ENCODE results near the gene CTIF. TPM values are rescaled to one million over a fixed set of nuclear protein-coding genes. Genes with fewer than 3 reads are reported as not detected.

The CTIF gene
- total and polyA plus RNA-seq, 5 donors from 2014 or later: 0.23 to 1.8 TPM; not detected in 3

DNA sequence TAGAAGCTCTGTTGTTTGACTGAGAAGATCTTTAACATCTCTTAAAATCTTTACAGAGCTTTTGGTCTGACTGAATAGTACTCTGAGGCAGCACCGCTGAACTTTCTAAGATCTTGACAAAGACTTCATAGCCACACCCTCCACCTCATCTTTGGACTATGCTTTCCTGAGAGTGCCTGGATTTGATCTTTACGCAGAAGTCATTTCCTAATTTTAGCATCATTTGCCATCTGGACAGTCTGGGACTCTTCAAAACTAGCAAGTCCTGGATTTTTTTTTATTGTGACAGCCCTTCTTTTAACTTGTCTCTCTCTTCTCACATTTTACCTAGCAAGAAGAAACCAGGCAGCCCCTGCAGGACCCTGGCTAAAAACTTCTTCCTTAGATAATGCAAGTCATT is 188.8 kb downstream of the CTIF start:
- peaks cover 4% of the 10 kb centered on the region for H3K27me3 Mint-ChIP-seq
- Histone ChIP-seq H3K27me3 (ENCODE audit: control insufficient read depth, insufficient read depth, low read length) (peaks cover 2% of the 10 kb centered on the region), H3K9me3 (ENCODE audit: control insufficient read depth in 2 of 2, low read length in 2 of 2) (no peaks in the 10 kb centered on the region), H3K27ac (ENCODE audit: insufficient read depth, low read length, poor library complexity, severe bottlenecking) (no peak overlapping the region), H3K36me3 (ENCODE audit: control insufficient read depth, insufficient read depth, low read length) (no peaks in the 10 kb centered on the region), H3K4me3 (ENCODE audit: low read depth, low read length) (no peak overlapping the region), H3K4me1 (ENCODE audit: control insufficient read depth, insufficient read depth, low read length, poor library complexity, severe bottlenecking) (no peaks in the 10 kb centered on the region)
- ATAC-seq (ENCODE audit: low read depth in 2 of 2) (no peak), DNase-seq (no peak)
- no peaks in the 10 kb centered on the region for H3K36me3 Mint-ChIP-seq
- no peak overlapping the region for H3K27ac Mint-ChIP-seq
- H3K9me3 Mint-ChIP-seq: no peaks in the 10 kb centered on the region
- H3K4me3 Mint-ChIP-seq: no peak overlapping the region
- no peaks in the 10 kb centered on the region for H3K4me1 Mint-ChIP-seq

GRCh38 chr18:48728204-48728833 is 189.5 kb downstream of the CTIF start:
- no peak overlapping the region for H3K4me3 ChIP-seq (ENCODE audit: low read depth, low read length)
- no peaks in the 10 kb centered on the region for H3K9me3 ChIP-seq (ENCODE audit: control insufficient read depth in 2 of 2, low read length in 2 of 2)
- Mint-ChIP-seq H3K4me1 (no peaks in the 10 kb centered on the region), H3K36me3 (no peaks in the 10 kb centered on the region), H3K9me3 (no peaks in the 10 kb centered on the region), H3K27ac (no peak overlapping the region), H3K27me3 (peaks cover 4% of the 10 kb centered on the region), H3K4me3 (no peak overlapping the region)
- no peaks in the 10 kb centered on the region for H3K4me1 ChIP-seq (ENCODE audit: control insufficient read depth, insufficient read depth, low read length, poor library complexity, severe bottlenecking)
- ATAC-seq (ENCODE audit: low read depth in 2 of 2): no peak
- H3K27ac ChIP-seq (ENCODE audit: insufficient read depth, low read length, poor library complexity, severe bottlenecking): no peak overlapping the region
- peaks cover 2% of the 10 kb centered on the region for H3K27me3 ChIP-seq (ENCODE audit: control insufficient read depth, insufficient read depth, low read length)
- no peak for DNase-seq
- no peaks in the 10 kb centered on the region for H3K36me3 ChIP-seq (ENCODE audit: control insufficient read depth, insufficient read depth, low read length)

- no peak overlapping the region for H3K27ac Mint-ChIP-seq
- ATAC-seq (ENCODE audit: low read depth in 2 of 2): no peak
- peaks cover 4% of the 10 kb centered on the region for H3K27me3 Mint-ChIP-seq
These were observed 190.6 kb downstream of the CTIF start for GRCh38 chr18:48729404-48729803.

DNA sequence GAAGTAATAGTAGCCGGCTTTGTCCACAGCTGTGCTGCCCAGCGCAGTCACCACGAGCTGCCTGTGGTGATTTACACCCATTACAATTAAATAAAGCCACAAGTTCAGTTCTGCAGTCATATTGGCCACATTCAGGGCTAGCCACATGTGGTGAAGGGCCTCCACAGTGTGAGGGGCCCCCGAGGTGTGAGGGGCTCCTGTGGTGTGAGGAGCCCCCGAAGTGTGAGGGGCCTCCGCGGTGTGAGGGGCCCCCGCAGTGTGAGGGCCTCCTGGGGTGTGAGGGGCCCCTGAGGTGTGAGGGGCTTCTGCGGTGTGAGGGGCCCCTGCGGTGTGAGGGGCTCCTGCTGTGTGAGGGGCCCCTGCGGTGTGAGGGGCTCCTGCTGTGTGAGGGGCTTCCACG is 191.2 kb downstream of the CTIF start:
- peaks cover 0 to 3% (median under 1%) of the 10 kb centered on the region in 4 donors for H3K4me1 Mint-ChIP-seq
- ATAC-seq (ENCODE audit: low read depth in 2 of 2): no peak
- no peaks in the 10 kb centered on the region for H3K9me3 ChIP-seq (ENCODE audit: control insufficient read depth in 2 of 2, low read length in 2 of 2)
- DNase-seq: no peak
- no peaks in the 10 kb centered on the region for H3K9me3 Mint-ChIP-seq
- H3K4me3 Mint-ChIP-seq: no peak overlapping the region
- H3K36me3 Mint-ChIP-seq: no peaks in the 10 kb centered on the region
- peaks cover 2% of the 10 kb centered on the region for H3K27me3 ChIP-seq (ENCODE audit: control insufficient read depth, insufficient read depth, low read length)
- H3K4me3 ChIP-seq (ENCODE audit: low read depth, low read length): no peak overlapping the region
- H3K27ac ChIP-seq (ENCODE audit: insufficient read depth, low read length, poor library complexity, severe bottlenecking): no peak overlapping the region
- no peaks in the 10 kb centered on the region for H3K4me1 ChIP-seq (ENCODE audit: control insufficient read depth, insufficient read depth, low read length, poor library complexity, severe bottlenecking)
- peaks cover 4% of the 10 kb centered on the region for H3K27me3 Mint-ChIP-seq
- H3K27ac Mint-ChIP-seq: no peak overlapping the region
- H3K36me3 ChIP-seq (ENCODE audit: control insufficient read depth, insufficient read depth, low read length): no peaks in the 10 kb centered on the region

More at GRCh38 chr18:48729404-48729803, 190.6 kb downstream of the CTIF start:
- DNase-seq: no peak
- no peaks in the 10 kb centered on the region for H3K4me1 Mint-ChIP-seq
- H3K27me3 ChIP-seq (ENCODE audit: control insufficient read depth, insufficient read depth, low read length): peaks cover 2% of the 10 kb centered on the region
- no peaks in the 10 kb centered on the region for H3K36me3 Mint-ChIP-seq
- H3K9me3 ChIP-seq (ENCODE audit: control insufficient read depth in 2 of 2, low read length in 2 of 2): no peaks in the 10 kb centered on the region
- H3K4me3 ChIP-seq (ENCODE audit: low read depth, low read length): no peak overlapping the region
- H3K4me3 Mint-ChIP-seq: no peak overlapping the region
- no peaks in the 10 kb centered on the region for H3K9me3 Mint-ChIP-seq
- no peaks in the 10 kb centered on the region for H3K36me3 ChIP-seq (ENCODE audit: control insufficient read depth, insufficient read depth, low read length)
- H3K27ac ChIP-seq (ENCODE audit: insufficient read depth, low read length, poor library complexity, severe bottlenecking): no peak overlapping the region
- H3K4me1 ChIP-seq (ENCODE audit: control insufficient read depth, insufficient read depth, low read length, poor library complexity, severe bottlenecking): no peaks in the 10 kb centered on the region

GRCh38 chr18:48732767-48733424 is 194.1 kb downstream of the CTIF start:
- Histone ChIP-seq H3K4me3 (ENCODE audit: low read depth, low read length) (no peak overlapping the region), H3K36me3 (ENCODE audit: control insufficient read depth, insufficient read depth, low read length) (no peaks in the 10 kb centered on the region), H3K9me3 (ENCODE audit: control insufficient read depth in 2 of 2, low read length in 2 of 2) (no peaks in the 10 kb centered on the region), H3K27ac (ENCODE audit: insufficient read depth, low read length, poor library complexity, severe bottlenecking) (no peak overlapping the region), H3K27me3 (ENCODE audit: control insufficient read depth, insufficient read depth, low read length) (peaks cover 2% of the 10 kb centered on the region), H3K4me1 (ENCODE audit: control insufficient read depth, insufficient read depth, low read length, poor library complexity, severe bottlenecking) (no peaks in the 10 kb centered on the region)
- Mint-ChIP-seq H3K4me3 (no peak overlapping the region), H3K9me3 (no peaks in the 10 kb centered on the region), H3K27ac (no peak overlapping the region), H3K4me1 (peaks cover 0 to 5% (median 2%) of the 10 kb centered on the region in 4 donors), H3K36me3 (no peaks in the 10 kb centered on the region), H3K27me3 (peaks cover 4% of the 10 kb centered on the region)
- no peak for DNase-seq
- ATAC-seq (ENCODE audit: low read depth in 2 of 2): no peak

DNA sequence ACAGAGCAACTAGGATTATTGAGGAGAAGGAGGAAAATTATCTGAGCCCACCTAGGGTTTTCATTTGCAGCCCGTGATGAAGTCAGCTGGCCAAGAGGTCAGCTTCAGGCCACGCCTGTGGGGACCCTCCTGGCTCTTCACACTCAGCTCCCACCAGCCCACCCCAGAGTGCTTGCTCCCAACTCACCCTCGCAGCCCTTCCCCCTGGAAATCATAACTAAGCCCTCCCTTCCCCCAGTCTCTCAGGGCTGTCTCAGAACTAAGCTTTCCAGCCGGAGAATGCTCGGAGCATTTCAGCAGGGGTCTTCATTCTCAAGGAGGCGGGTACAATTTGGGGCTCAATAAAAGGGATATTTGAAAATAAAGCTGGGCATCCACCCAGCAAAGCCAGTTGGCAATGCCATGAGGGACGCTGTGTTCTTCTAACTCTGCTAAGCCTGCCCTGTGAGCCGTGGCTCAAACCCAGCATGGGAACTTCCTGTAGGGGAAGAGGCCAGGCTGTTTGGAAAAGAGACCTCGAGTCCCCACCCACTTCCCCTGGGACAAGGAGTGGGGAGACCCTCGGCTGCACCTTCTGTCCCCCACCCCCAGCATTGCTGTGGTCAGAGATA is 194.9 kb downstream of the CTIF start:
- H3K36me3 Mint-ChIP-seq: no peaks in the 10 kb centered on the region

DNA sequence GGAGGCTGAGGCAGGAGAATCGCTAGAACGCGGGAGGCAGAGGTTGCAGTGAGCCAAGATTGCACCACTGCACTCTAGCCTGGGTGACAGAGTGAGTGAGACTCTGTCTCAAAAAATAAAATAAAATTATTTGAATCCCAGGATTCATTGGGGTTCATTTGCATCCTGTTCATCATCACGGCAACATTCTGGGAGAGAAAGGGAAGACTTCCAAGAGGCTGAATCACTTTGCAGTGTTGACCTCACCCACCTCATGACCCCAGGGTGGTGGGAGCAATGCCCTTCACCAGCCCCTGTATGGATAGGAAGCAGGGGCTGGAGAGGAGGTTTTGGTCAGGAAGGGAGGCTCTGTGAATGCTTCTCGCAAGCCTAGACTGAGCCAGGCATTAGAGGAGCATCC is 195.6 kb downstream of the CTIF start:
- Histone ChIP-seq H3K27ac (ENCODE audit: insufficient read depth, low read length, poor library complexity, severe bottlenecking) (no peak overlapping the region), H3K9me3 (ENCODE audit: control insufficient read depth in 2 of 2, low read length in 2 of 2) (no peaks in the 10 kb centered on the region), H3K4me3 (ENCODE audit: low read depth, low read length) (no peak overlapping the region), H3K4me1 (ENCODE audit: control insufficient read depth, insufficient read depth, low read length, poor library complexity, severe bottlenecking) (no peaks in the 10 kb centered on the region), H3K36me3 (ENCODE audit: control insufficient read depth, insufficient read depth, low read length) (no peaks in the 10 kb centered on the region), H3K27me3 (ENCODE audit: control insufficient read depth, insufficient read depth, low read length) (no peaks in the 10 kb centered on the region)
- no peak overlapping the region for H3K27ac Mint-ChIP-seq
- no peaks in the 10 kb centered on the region for H3K9me3 Mint-ChIP-seq
- DNase-seq: no peak
- no peak for ATAC-seq (ENCODE audit: low read depth in 2 of 2)
- H3K4me3 Mint-ChIP-seq: no peak overlapping the region
- H3K4me1 Mint-ChIP-seq: peaks cover 0 to 5% (median 2%) of the 10 kb centered on the region in 4 donors
- no peaks in the 10 kb centered on the region for H3K36me3 Mint-ChIP-seq
- H3K27me3 Mint-ChIP-seq: no peaks in the 10 kb centered on the region

More for the DNA sequence above, 194.9 kb downstream of the CTIF start:
- ATAC-seq (ENCODE audit: low read depth in 2 of 2): no peak
- Histone ChIP-seq H3K4me3 (ENCODE audit: low read depth, low read length) (no peak overlapping the region), H3K27me3 (ENCODE audit: control insufficient read depth, insufficient read depth, low read length) (no peaks in the 10 kb centered on the region), H3K4me1 (ENCODE audit: control insufficient read depth, insufficient read depth, low read length, poor library complexity, severe bottlenecking) (no peaks in the 10 kb centered on the region), H3K9me3 (ENCODE audit: control insufficient read depth in 2 of 2, low read length in 2 of 2) (no peaks in the 10 kb centered on the region), H3K36me3 (ENCODE audit: control insufficient read depth, insufficient read depth, low read length) (no peaks in the 10 kb centered on the region), H3K27ac (ENCODE audit: insufficient read depth, low read length, poor library complexity, severe bottlenecking) (no peak overlapping the region)
- DNase-seq: no peak
- H3K4me3 Mint-ChIP-seq: no peak overlapping the region
- H3K27me3 Mint-ChIP-seq: no peaks in the 10 kb centered on the region
- H3K27ac Mint-ChIP-seq: no peak overlapping the region
- H3K4me1 Mint-ChIP-seq: peaks cover 0 to 5% (median 2%) of the 10 kb centered on the region in 4 donors
- no peaks in the 10 kb centered on the region for H3K9me3 Mint-ChIP-seq
